DOHH2 (cell line): Measurements from ENCODE around the gene BLNK.

Source experiments
- H3F3A ChIP-seq: fragments of 200-600 bp; sonication (generic), shearing (Covaris generic); 2 replicates; pipeline ENCODE4 v1.6.0; 2016; ENCODE audit warnings: antibody characterized with exemption, mild to moderate bottlenecking; ENCODE audit not compliant: control insufficient read depth, insufficient read depth
- H3K27ac ChIP-seq: fragments of 200-600 bp; sonication (generic); 2 replicates; pipeline ENCODE4 v1.5.1; 2014; ENCODE audit warnings: low read depth, mild to moderate bottlenecking, low read length, moderate library complexity
- H3K27me3 ChIP-seq: fragments of 200-600 bp; sonication (generic); 2 replicates; pipeline ENCODE4 v1.6.1; 2014; ENCODE audit warnings: mild to moderate bottlenecking, low read length, mixed read lengths; ENCODE audit not compliant: control insufficient read depth
- H3K36me3 ChIP-seq: fragments of 200-600 bp; sonication (generic); 2 replicates; pipeline ENCODE4 v1.6.1; 2014; ENCODE audit warnings: mild to moderate bottlenecking, low read length, moderate library complexity, mixed read lengths; ENCODE audit not compliant: control insufficient read depth
- H3K4me1 ChIP-seq: fragments of 200-600 bp; sonication (generic); 2 replicates; pipeline ENCODE4 v1.6.1; 2014; ENCODE audit warnings: mild to moderate bottlenecking, low read length, mixed read lengths; ENCODE audit not compliant: control insufficient read depth
- H3K4me2 ChIP-seq: fragments of 200-600 bp; sonication (generic); 2 replicates; pipeline ENCODE4 v1.6.0; 2014; ENCODE audit warnings: mild to moderate bottlenecking, low read length, moderate library complexity
- H3K4me3 ChIP-seq: fragments of 200-600 bp; sonication (generic); 2 replicates; pipeline ENCODE4 v1.5.1; 2014; ENCODE audit warnings: mild to moderate bottlenecking, low read length, mixed read lengths
- H3K79me2 ChIP-seq: fragments of 200-600 bp; sonication (generic); 2 replicates; pipeline ENCODE4 v1.6.1; 2014; ENCODE audit warnings: mild to moderate bottlenecking, low read length, mixed read lengths; ENCODE audit not compliant: control insufficient read depth
- H3K9me2 ChIP-seq: fragments of 200-600 bp; sonication (generic); replicated peaks from 2 replicates; pipeline ENCODE4 v1.6.1; 2014; ENCODE audit warnings: mild to moderate bottlenecking, low read length, mixed read lengths; ENCODE audit not compliant: control insufficient read depth
- H3K9me3 ChIP-seq: fragments of 200-600 bp; sonication (generic); 2 replicates; pipeline ENCODE4 v1.6.1; 2014; ENCODE audit warnings: antibody characterized with exemption, low read length, mixed read lengths; ENCODE audit not compliant: control insufficient read depth, insufficient read depth
- H4K20me1 ChIP-seq: fragments of 200-600 bp; sonication (generic); 2 replicates; pipeline ENCODE4 v1.6.0; 2014; ENCODE audit warnings: low read depth, mild to moderate bottlenecking, antibody characterized with exemption, low read length, moderate library complexity; ENCODE audit not compliant: control insufficient read depth, insufficient read depth
- EZH2phosphoT487 ChIP-seq: fragments of 200-600 bp; sonication (generic); IDR thresholded peaks from 2 replicates; pipeline ENCODE4 v1.6.1; 2017; ENCODE audit warnings: borderline replicate concordance, mild to moderate bottlenecking, antibody characterized with exemption, low read length, moderate library complexity, mixed read lengths
- TF ChIP-seq, protein P1 (sequence below): fragments of 200-600 bp; sonication (generic); IDR thresholded peaks from one replicate; pipeline ENCODE4 v1.5.1; 2014; ENCODE audit warnings: antibody characterized with exemption, mild to moderate bottlenecking, low read depth, low read length; ENCODE audit not compliant: poor library complexity, severe bottlenecking

The BLNK gene

DNA sequence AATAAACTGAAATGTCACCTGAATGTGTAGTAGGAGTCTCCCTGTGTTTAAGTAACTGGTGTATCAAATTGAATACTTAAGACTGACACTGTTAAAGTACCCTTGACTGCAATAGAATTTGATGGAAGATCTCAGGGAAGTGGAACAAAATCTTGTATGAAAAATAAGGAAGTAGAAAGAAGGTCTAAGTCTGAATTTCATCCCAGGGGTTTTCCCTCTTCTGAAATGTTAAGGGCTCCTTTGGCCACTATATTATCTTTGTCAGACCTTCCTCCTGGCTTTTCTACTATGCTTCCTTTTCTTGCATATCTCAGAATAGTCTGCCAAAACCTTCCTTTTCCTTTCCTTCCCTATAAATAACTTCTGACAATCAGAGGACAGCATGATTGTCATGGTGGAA, 59.6 kb downstream of the BLNK start:
- Histone ChIP-seq H3K27me3 (no peaks in the 10 kb centered on the region), H3F3A (0 out of 2 replicates have a peak, but pooled peaks cover 4% of the 10 kb centered on the region), H3K36me3 (peaks cover 97% of the 10 kb centered on the region), H3K9me2 (no peaks in the 10 kb centered on the region), H3K4me3 (no peak overlapping the region), H3K9me3 (no peaks in the 10 kb centered on the region), H3K27ac (no peak overlapping the region), H3K4me1 (no peaks in the 10 kb centered on the region), H3K79me2 (no peaks in the 10 kb centered on the region), H4K20me1 (no peaks in the 10 kb centered on the region), H3K4me2 (no peak overlapping the region)
- no peak for TF ChIP-seq EZH2phosphoT487
- TF ChIP-seq, protein P1, sequence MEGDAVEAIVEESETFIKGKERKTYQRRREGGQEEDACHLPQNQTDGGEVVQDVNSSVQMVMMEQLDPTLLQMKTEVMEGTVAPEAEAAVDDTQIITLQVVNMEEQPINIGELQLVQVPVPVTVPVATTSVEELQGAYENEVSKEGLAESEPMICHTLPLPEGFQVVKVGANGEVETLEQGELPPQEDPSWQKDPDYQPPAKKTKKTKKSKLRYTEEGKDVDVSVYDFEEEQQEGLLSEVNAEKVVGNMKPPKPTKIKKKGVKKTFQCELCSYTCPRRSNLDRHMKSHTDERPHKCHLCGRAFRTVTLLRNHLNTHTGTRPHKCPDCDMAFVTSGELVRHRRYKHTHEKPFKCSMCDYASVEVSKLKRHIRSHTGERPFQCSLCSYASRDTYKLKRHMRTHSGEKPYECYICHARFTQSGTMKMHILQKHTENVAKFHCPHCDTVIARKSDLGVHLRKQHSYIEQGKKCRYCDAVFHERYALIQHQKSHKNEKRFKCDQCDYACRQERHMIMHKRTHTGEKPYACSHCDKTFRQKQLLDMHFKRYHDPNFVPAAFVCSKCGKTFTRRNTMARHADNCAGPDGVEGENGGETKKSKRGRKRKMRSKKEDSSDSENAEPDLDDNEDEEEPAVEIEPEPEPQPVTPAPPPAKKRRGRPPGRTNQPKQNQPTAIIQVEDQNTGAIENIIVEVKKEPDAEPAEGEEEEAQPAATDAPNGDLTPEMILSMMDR, result no peak

DNA sequence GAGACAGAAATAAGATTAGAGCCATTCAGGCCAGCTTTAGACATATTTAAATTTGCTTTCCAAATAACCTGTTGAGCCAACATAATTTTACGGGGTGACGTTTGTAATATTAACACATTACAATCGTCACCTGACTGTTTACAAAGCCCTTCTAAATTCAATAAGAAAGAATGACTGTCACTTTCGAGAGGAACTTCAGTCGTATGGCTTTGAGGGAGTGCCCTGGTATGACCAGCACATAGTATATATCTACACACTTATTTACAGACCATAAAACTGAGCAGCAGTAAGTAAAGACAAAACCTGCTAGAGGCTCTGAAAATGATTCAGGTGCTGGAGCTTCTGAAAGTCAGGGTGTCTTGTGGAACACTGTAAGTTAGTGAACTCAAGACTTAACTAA, 62.4 kb downstream of the BLNK start:
- H3K9me2 ChIP-seq, result no peaks in the 10 kb centered on the region
- no peaks in the 10 kb centered on the region for H3K4me1 ChIP-seq
- no peaks in the 10 kb centered on the region for H3K79me2 ChIP-seq
- no peaks in the 10 kb centered on the region for H3K9me3 ChIP-seq
- no peak overlapping the region for H3K27ac ChIP-seq
- no peak overlapping the region for H3K4me2 ChIP-seq
- H4K20me1 ChIP-seq, result no peaks in the 10 kb centered on the region
- H3K27me3 ChIP-seq, result no peaks in the 10 kb centered on the region
- peaks cover 96% of the 10 kb centered on the region for H3K36me3 ChIP-seq
- H3K4me3 ChIP-seq, result no peak overlapping the region
- TF ChIP-seq, protein P1, result no peak
- no peak for TF ChIP-seq EZH2phosphoT487
- 0 out of 2 replicates have a peak, but pooled peaks cover 4% of the 10 kb centered on the region for H3F3A ChIP-seq

DNA sequence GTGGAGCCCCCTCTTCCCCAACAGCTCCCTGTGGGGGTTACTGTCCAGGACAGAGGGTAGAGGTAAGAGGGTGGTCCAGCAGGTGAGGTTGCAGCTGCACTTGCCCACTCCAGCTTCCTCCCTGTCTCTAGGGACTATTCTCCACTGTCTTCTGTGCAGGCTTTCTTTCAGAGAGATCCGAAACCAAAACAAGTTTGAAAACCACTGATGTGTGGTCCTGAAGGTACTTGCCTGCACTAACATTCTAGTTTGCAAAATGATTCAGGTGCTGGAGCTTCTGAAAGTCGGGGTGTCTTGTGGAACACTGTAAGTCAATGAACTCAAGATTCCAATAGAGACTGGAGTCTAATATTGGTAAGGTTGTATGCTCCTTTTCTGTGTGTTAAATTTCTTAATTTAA, 63.1 kb downstream of the BLNK start:
- Histone ChIP-seq H4K20me1 (no peaks in the 10 kb centered on the region), H3K9me2 (no peaks in the 10 kb centered on the region), H3F3A (0 out of 2 replicates have a peak, but pooled peaks cover 4% of the 10 kb centered on the region), H3K27ac (no peak overlapping the region), H3K9me3 (no peaks in the 10 kb centered on the region), H3K79me2 (no peaks in the 10 kb centered on the region), H3K4me1 (no peaks in the 10 kb centered on the region), H3K27me3 (no peaks in the 10 kb centered on the region), H3K36me3 (peaks cover 96% of the 10 kb centered on the region), H3K4me2 (no peak overlapping the region), H3K4me3 (no peak overlapping the region)
- TF ChIP-seq, protein P1, result no peak
- TF ChIP-seq EZH2phosphoT487, result no peak

DNA sequence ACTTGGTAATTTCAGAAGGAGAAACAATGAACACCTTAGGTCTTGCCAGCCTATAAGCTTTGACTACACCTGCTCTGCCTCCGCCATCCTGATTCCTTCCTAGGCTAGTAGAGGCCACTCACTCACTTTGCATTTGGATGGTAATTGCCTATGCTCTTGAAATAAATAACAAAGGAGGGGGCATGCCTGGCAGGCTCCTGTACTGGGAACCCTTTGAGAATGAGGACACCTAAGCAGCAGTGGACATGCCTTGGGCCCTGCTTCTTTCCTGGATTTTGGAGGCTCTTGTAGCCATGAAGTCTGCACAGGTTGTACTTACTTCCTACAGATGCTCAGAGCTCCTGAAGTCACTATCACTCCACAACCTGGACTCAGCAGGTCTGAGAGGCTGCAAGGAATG, 65.8 kb downstream of the BLNK start:
- Histone ChIP-seq H3K4me2 (no peak overlapping the region), H3K9me2 (no peaks in the 10 kb centered on the region), H3K4me3 (no peak overlapping the region), H4K20me1 (no peaks in the 10 kb centered on the region), H3K9me3 (no peaks in the 10 kb centered on the region), H3K27me3 (no peaks in the 10 kb centered on the region), H3K79me2 (no peaks in the 10 kb centered on the region), H3K36me3 (peaks cover 94% of the 10 kb centered on the region), H3F3A (peaks cover 6% of the 10 kb centered on the region; the same call in 1 of the 2 replicates), H3K4me1 (no peaks in the 10 kb centered on the region), H3K27ac (no peak overlapping the region)
- TF ChIP-seq, protein P1, result no peak
- no peak for TF ChIP-seq EZH2phosphoT487
